ENCODE measurements around the gene ARHGEF17. TPM values are rescaled to one million over a fixed set of nuclear protein-coding genes. Genes with fewer than 3 reads are reported as not detected.

ARHGEF17 gene
- total and polyA plus RNA-seq, 2 experiments from 2014 or later, result 15.3 to 23.5 TPM

DNA sequence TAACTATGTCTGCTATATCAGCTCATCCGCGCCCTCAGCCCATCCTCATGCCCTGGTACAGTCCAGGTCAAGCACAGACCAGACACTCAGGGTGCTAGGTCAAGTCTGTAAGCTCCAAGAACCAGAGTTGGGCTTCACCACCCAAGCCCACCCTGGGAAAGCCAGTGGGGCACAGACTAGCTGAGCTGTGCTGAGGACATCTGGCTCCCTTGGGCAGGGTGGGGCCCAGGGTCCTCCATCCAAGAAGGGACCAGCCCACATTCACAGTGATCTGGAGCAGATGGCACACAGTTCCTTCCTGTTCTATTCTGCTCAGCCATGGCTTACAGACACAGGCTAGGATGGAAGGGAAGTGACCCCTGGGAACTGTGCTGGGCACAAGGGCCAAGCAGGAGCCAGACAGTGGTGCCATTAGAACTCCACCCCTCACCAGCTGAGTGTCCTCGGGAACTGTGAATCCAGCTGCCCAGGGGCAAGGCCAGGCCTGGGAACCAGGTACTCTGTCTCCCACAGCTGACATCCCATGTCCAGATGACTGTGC lies 26.8 kb upstream of the ARHGEF17 start:
- 74 to 82% methylated on average over 3 of the region's 3 CpGs for WGBS, 2 experiments (ENCODE audit: low coverage in 1 of 2, low lambda C conversion rate in 2 of 2, missing lambda C conversion rate in 2 of 2)
- in situ Hi-C loops (cut with MboI), result loop anchor here (10.0 to 25.0 kb wide), 2 partner anchors 96 to 444 kb away; no protein-coding TSS in a partner anchor

DNA sequence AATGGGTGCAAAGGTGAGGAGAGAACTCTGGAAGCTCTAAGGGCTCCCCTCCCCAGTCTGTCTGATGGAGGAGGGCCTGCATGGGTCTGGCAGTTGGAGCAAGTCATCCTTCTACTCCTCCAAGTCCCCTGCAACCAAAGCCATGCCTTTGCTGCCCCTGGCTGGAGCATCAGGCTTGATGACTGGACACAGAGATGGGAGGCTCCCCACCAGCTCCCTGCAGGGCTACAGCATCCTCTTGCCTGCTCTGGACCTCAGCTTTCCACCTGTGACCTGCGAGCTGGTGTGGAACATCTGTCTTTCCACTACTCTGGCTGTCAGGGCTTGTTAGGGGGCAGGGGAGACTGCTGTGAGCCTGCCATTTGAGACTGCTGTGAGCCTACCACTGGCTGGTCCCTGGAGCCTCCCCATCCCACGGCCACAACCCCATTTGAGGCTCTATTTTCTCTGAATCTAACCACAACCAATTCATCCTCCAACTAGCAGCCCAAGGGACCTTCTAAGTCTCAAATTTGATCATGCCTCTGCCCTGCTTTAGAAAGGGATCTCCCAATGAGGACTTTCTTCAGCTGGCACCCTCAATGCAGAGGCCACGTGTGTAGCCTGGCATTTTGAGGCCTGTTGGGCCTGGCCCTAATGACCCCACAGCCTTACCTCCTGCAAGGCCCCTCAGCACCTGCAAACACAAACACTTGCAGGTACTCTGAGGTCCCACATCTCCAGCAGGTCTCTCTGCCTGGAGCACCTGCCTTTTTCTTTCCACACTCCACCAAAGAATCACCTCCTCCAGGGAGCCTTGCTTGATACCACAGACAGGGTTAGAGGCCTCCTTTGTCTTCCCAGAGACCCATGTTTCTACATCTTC lies 26.0 kb upstream of the ARHGEF17 start:
- Histone ChIP-seq H3K9ac (no peak overlapping the region), H2AFZ (no peak overlapping the region), H3K36me3 (ENCODE audit: low read depth) (no peaks in the 10 kb centered on the region), H3K4me3 (no peak overlapping the region), H3K9me3 (ENCODE audit: low read depth) (no peaks in the 10 kb centered on the region), H3K9me2 (ENCODE audit: insufficient read depth) (no peaks in the 10 kb centered on the region), H3F3A (ENCODE audit: insufficient read depth) (no peaks in the 10 kb centered on the region), H3K79me2 (ENCODE audit: insufficient read depth) (no peaks in the 10 kb centered on the region), H4K20me1 (ENCODE audit: insufficient read depth) (no peaks in the 10 kb centered on the region), H3K4me1 (ENCODE audit: insufficient read depth) (no peaks in the 10 kb centered on the region), H3K27me3 (replicated peaks; ENCODE audit: insufficient read depth) (no peaks in the 10 kb centered on the region), H3K27ac (no peak overlapping the region), H3K4me2 (ENCODE audit: unreplicated experiment) (no peak overlapping the region)
- in situ Hi-C loops (cut with MboI), result loop anchor here (10.0 to 25.0 kb wide), 2 partner anchors 97 to 445 kb away; no protein-coding TSS in a partner anchor
- no peak for TF ChIP-seq EZH2 (IDR thresholded peaks at IDR 0.05; ENCODE audit: insufficient read depth, poor library complexity, severe bottlenecking)
- TF ChIP-seq EZH2phosphoT487 (IDR thresholded peaks at IDR 0.05; ENCODE audit: insufficient read depth, low read depth), result no peak
- WGBS, 2 experiments (ENCODE audit: low coverage in 1 of 2, low lambda C conversion rate in 2 of 2, missing lambda C conversion rate in 2 of 2), result 79 to 84% methylated on average over 2 to 3 of the region's 3 CpGs
- no peak for DNase-seq

More for the DNA sequence above, 26.8 kb upstream of the ARHGEF17 start:
- Histone ChIP-seq H3K36me3 (ENCODE audit: low read depth) (no peaks in the 10 kb centered on the region), H3K79me2 (ENCODE audit: insufficient read depth) (no peaks in the 10 kb centered on the region), H3K9ac (no peak overlapping the region), H3K9me3 (ENCODE audit: low read depth) (no peaks in the 10 kb centered on the region), H3F3A (ENCODE audit: insufficient read depth) (no peaks in the 10 kb centered on the region), H3K9me2 (ENCODE audit: insufficient read depth) (no peaks in the 10 kb centered on the region), H3K4me1 (ENCODE audit: insufficient read depth) (no peaks in the 10 kb centered on the region), H3K4me2 (ENCODE audit: unreplicated experiment) (no peak overlapping the region), H3K27me3 (replicated peaks; ENCODE audit: insufficient read depth) (no peaks in the 10 kb centered on the region), H4K20me1 (ENCODE audit: insufficient read depth) (no peaks in the 10 kb centered on the region), H3K27ac (no peak overlapping the region), H3K4me3 (no peak overlapping the region), H2AFZ (no peak overlapping the region)
- no peak for TF ChIP-seq EZH2phosphoT487 (IDR thresholded peaks at IDR 0.05; ENCODE audit: insufficient read depth, low read depth)
- no peak for TF ChIP-seq EZH2 (IDR thresholded peaks at IDR 0.05; ENCODE audit: insufficient read depth, poor library complexity, severe bottlenecking)
- DNase-seq, result no peak

- Histone ChIP-seq H3F3A (ENCODE audit: insufficient read depth) (no peaks in the 10 kb centered on the region), H3K79me2 (ENCODE audit: insufficient read depth) (no peaks in the 10 kb centered on the region), H4K20me1 (ENCODE audit: insufficient read depth) (no peaks in the 10 kb centered on the region), H3K4me3 (no peak overlapping the region), H3K27ac (no peak overlapping the region), H3K9me3 (ENCODE audit: low read depth) (no peaks in the 10 kb centered on the region), H3K27me3 (replicated peaks; ENCODE audit: insufficient read depth) (no peaks in the 10 kb centered on the region), H2AFZ (no peak overlapping the region), H3K9me2 (ENCODE audit: insufficient read depth) (no peaks in the 10 kb centered on the region), H3K36me3 (ENCODE audit: low read depth) (no peaks in the 10 kb centered on the region), H3K4me1 (ENCODE audit: insufficient read depth) (0 out of 2 replicates have a peak, but pooled peaks cover 2% of the 10 kb centered on the region), H3K4me2 (ENCODE audit: unreplicated experiment) (no peak overlapping the region), H3K9ac (no peak overlapping the region)
- in situ Hi-C loops (cut with MboI), result loop anchor here (10.0 to 25.0 kb wide), 2 partner anchors 99 to 446 kb away; no protein-coding TSS in a partner anchor
- no peak for TF ChIP-seq EZH2phosphoT487 (IDR thresholded peaks at IDR 0.05; ENCODE audit: insufficient read depth, low read depth)
- 83 to 86% methylated on average over 8 to 10 of the region's 10 CpGs for WGBS, 2 experiments (ENCODE audit: low coverage in 1 of 2, low lambda C conversion rate in 2 of 2, missing lambda C conversion rate in 2 of 2)
- no peak for DNase-seq
Measured at GRCh38 chr11:73283276-73284000, 24.6 kb upstream of the ARHGEF17 start.

GRCh38 chr11:73284106-73284505 lies 24.0 kb upstream of the ARHGEF17 start:
- no peak for DNase-seq
- in situ Hi-C loops (cut with MboI), result loop anchor here (10.0 to 25.0 kb wide), 2 partner anchors 99 to 447 kb away; no protein-coding TSS in a partner anchor
- Histone ChIP-seq H3K9me2 (ENCODE audit: insufficient read depth) (no peaks in the 10 kb centered on the region), H3K4me2 (ENCODE audit: unreplicated experiment) (no peak overlapping the region), H3K36me3 (ENCODE audit: low read depth) (no peaks in the 10 kb centered on the region), H3K27ac (no peak overlapping the region), H3K9ac (no peak overlapping the region), H3K27me3 (replicated peaks; ENCODE audit: insufficient read depth) (no peaks in the 10 kb centered on the region), H3K79me2 (ENCODE audit: insufficient read depth) (no peaks in the 10 kb centered on the region), H3F3A (ENCODE audit: insufficient read depth) (no peaks in the 10 kb centered on the region), H4K20me1 (ENCODE audit: insufficient read depth) (no peaks in the 10 kb centered on the region), H3K4me3 (no peak overlapping the region), H3K4me1 (ENCODE audit: insufficient read depth) (peaks cover 8% of the 10 kb centered on the region), H2AFZ (no peak overlapping the region), H3K9me3 (ENCODE audit: low read depth) (no peaks in the 10 kb centered on the region)
- WGBS, 2 experiments (ENCODE audit: low coverage in 1 of 2, low lambda C conversion rate in 2 of 2, missing lambda C conversion rate in 2 of 2), result 76 to 83% methylated on average over 3 of the region's 3 CpGs
- TF ChIP-seq EZH2phosphoT487 (IDR thresholded peaks at IDR 0.05; ENCODE audit: insufficient read depth, low read depth) (no peak), EZH2 (IDR thresholded peaks at IDR 0.05; ENCODE audit: insufficient read depth, poor library complexity, severe bottlenecking) (no peak)

Data from GM23248 (cell line).